HG03097 (cell line): ENCODE measurements around the gene ALPK1.

ENCODE experiments used
- ATAC-seq: cut with Tn5 transposase; IDR thresholded peaks from one replicate; pipeline ENCODE4 v1.9.1; 2021; ENCODE audit not compliant: unreplicated experiment, low FRiP score

The ALPK1 gene

GRCh38 chr4:112322866-112323265 is 25.7 kb downstream of the ALPK1 start:
- ATAC-seq: no peak

GRCh38 chr4:112325530-112325929 is 28.4 kb downstream of the ALPK1 start:
- ATAC-seq: no peak

- peak; percentile 76 for ATAC-seq
Measured at GRCh38 chr4:112327965-112328733, 31.0 kb downstream of the ALPK1 start.

GRCh38 chr4:112328734-112329130 is 31.6 kb downstream of the ALPK1 start:
- ATAC-seq: no peak

- ATAC-seq: no peak
Measured at GRCh38 chr4:112329672-112330375, 32.7 kb downstream of the ALPK1 start.

- no peak for ATAC-seq
Measured at GRCh38 chr4:112330921-112331320, 33.8 kb downstream of the ALPK1 start.

- ATAC-seq: no peak
Measured at GRCh38 chr4:112332398-112332797, 35.2 kb downstream of the ALPK1 start.

- ATAC-seq: no peak
Measured at GRCh38 chr4:112340023-112340422, 42.9 kb downstream of the ALPK1 start.

- no peak for ATAC-seq
Measured at GRCh38 chr4:112341033-112341432, 43.9 kb downstream of the ALPK1 start.

- ATAC-seq: no peak
Measured at GRCh38 chr4:112343330-112344080, 46.3 kb downstream of the ALPK1 start.

GRCh38 chr4:112348488-112349158 is 51.5 kb downstream of the ALPK1 start:
- ATAC-seq: no peak

- ATAC-seq: no peak
Measured at GRCh38 chr4:112352736-112353135, 55.6 kb downstream of the ALPK1 start.

GRCh38 chr4:112355662-112356061 is 58.5 kb downstream of the ALPK1 start:
- ATAC-seq: no peak

GRCh38 chr4:112357453-112357852 is 60.3 kb downstream of the ALPK1 start:
- ATAC-seq: no peak

GRCh38 chr4:112357897-112358296 is 60.7 kb downstream of the ALPK1 start:
- no peak for ATAC-seq

GRCh38 chr4:112358415-112358814 is 61.2 kb downstream of the ALPK1 start:
- no peak for ATAC-seq

GRCh38 chr4:112358952-112359749 is 62.0 kb downstream of the ALPK1 start:
- ATAC-seq: no peak

GRCh38 chr4:112361181-112361791 is 64.1 kb downstream of the ALPK1 start:
- ATAC-seq: peak; percentile 91

- ATAC-seq: no peak
Measured at GRCh38 chr4:112370466-112370865, 73.3 kb downstream of the ALPK1 start.

GRCh38 chr4:112371361-112371760 is 74.2 kb downstream of the ALPK1 start:
- ATAC-seq: no peak
